K562 (cell line): ENCODE measurements around the gene POLR2A. TPM values are rescaled to one million over a fixed set of nuclear protein-coding genes. Genes with fewer than 3 reads are reported as not detected.
A peak's percentile ranks its signal among the peaks of the same experiment; 100 is the strongest.

ENCODE experiments used
- ATAC-seq: fragments of 200-7000 bp; cut with Tn5 transposase; 3 replicates; pipeline ENCODE4 v1.9.1; 2020; ENCODE audit warnings: moderate library complexity
- BruUV-seq: library from RNA; stranded (reverse); fragments of 400-500 nt; replicated peaks from 2 replicates; lab custom pipeline; 2021; lab: Mats Ljungman, UMichigan
- CTCF ChIA-PET: fragments of 300-600 bp; formaldehyde crosslinking; extraction: SDS; loops from one replicate; lab custom pipeline; 2021; ENCODE audit warnings: low intra/inter-chr PET ratio; lab: Yijun Ruan, JAX
- POLR2A ChIA-PET: fragments of 300-600, 350-650 bp; sonication (Branson Sonifier 250); formaldehyde crosslinking; extraction: SDS; loops from one replicate; lab custom pipeline; 2021; ENCODE audit warnings: antibody characterized with exemption, inconsistent platforms; lab: Yijun Ruan, JAX
- DNase-seq, 4 experiments: peaks; one replicate each; pipeline versions ENCODE4 v3.0.0 to v3.0.0-alpha.2; 2011 to 2018; ENCODE audit warnings: low spot score in 3 of 4, mixed read lengths in 3 of 4; ENCODE audit errors: extremely low read depth in 1 of 4
- FAIRE-seq: peaks from 2 replicates; lab custom pipeline; 2011; peaks lifted over from hg19 to GRCh38; lab: Jason Lieb, UNC
- H2AFZ ChIP-seq: 2 replicates; pipeline ENCODE4 v1.6.0; 2011; ENCODE audit warnings: low read depth, low read length, control low read depth, inconsistent platforms
- H3K27ac ChIP-seq: fragments of 200-600 bp; 3 replicates; pipeline ENCODE4 v1.8.0; 2011; ENCODE audit warnings: low read depth, mild to moderate bottlenecking, control low read depth, inconsistent platforms, low read length, moderate library complexity, mixed read lengths; ENCODE audit errors: extremely low read depth
- H3K27me3 ChIP-seq, 2 experiments: fragments of 300-600 bp in 1 of 2; 2 replicates in 1 of 2; 3 replicates in 1 of 2; pipeline versions ENCODE4 v1.6.0 to v1.8.0; 2011; ENCODE audit warnings: inconsistent platforms in 2 of 2, low read length in 2 of 2, mild to moderate bottlenecking in 1 of 2, mixed read lengths in 1 of 2, moderate library complexity in 1 of 2; ENCODE audit not compliant: control insufficient read depth in 2 of 2, insufficient read depth in 2 of 2
- H3K36me3 ChIP-seq: fragments of 300-600 bp; 3 replicates; pipeline ENCODE4 v1.8.0; 2011; ENCODE audit warnings: mild to moderate bottlenecking, low read length, inconsistent platforms; ENCODE audit not compliant: control insufficient read depth, insufficient read depth
- H3K4me1 ChIP-seq, 2 experiments: fragments of 200-600 bp in 1 of 2; replicated peaks in 1 of 2; 2 replicates in 1 of 2; 3 replicates in 1 of 2; pipeline versions ENCODE4 v1.5.1 to v1.8.0; 2011; ENCODE audit warnings: inconsistent platforms in 2 of 2, low read length in 2 of 2, mild to moderate bottlenecking in 1 of 2, mixed read lengths in 1 of 2, moderate library complexity in 1 of 2; ENCODE audit not compliant: control insufficient read depth in 2 of 2, insufficient read depth in 2 of 2
- H3K4me2 ChIP-seq: 2 replicates; pipeline ENCODE4 v1.6.1; 2011; ENCODE audit warnings: low read length, control low read depth, inconsistent platforms, mixed read lengths; ENCODE audit not compliant: insufficient read depth
- H3K4me3 ChIP-seq: fragments of 200-600 bp; sonication (generic), shearing (Covaris generic); 2 replicates; pipeline ENCODE4 v1.5.1; 2016; ENCODE audit warnings: control low read depth, inconsistent platforms
- H3K79me2 ChIP-seq: fragments of 200-600 bp; 3 replicates; pipeline ENCODE4 v1.8.0; 2011; ENCODE audit warnings: low read length, inconsistent platforms; ENCODE audit not compliant: control insufficient read depth, insufficient read depth
- H3K9ac ChIP-seq, 2 experiments: 2 replicates each; pipeline versions ENCODE4 v1.6.0 to v1.6.1; 2011; ENCODE audit warnings: low read depth in 2 of 2, low read length in 2 of 2, control low read depth in 1 of 2, inconsistent platforms in 1 of 2, mild to moderate bottlenecking in 1 of 2, mixed read lengths in 1 of 2; ENCODE audit not compliant: insufficient read depth in 1 of 2
- H3K9me1 ChIP-seq: one replicate; pipeline ENCODE4 v1.6.0; 2011; ENCODE audit warnings: inconsistent platforms, mild to moderate bottlenecking, low read length, moderate library complexity; ENCODE audit not compliant: control insufficient read depth, insufficient read depth
- H3K9me3 ChIP-seq: replicated peaks from 2 replicates; pipeline ENCODE4 v1.5.1; 2011; ENCODE audit warnings: low read depth, low read length, inconsistent platforms; ENCODE audit not compliant: control insufficient read depth, insufficient read depth
- H4K20me1 ChIP-seq: replicated peaks from 2 replicates; pipeline ENCODE4 v1.6.1; 2011; ENCODE audit warnings: low read length, inconsistent platforms, mixed read lengths; ENCODE audit not compliant: control insufficient read depth, insufficient read depth
- BCL6 ChIP-seq: fragments of 250-450 bp; sonication (Bioruptor Pico); IDR thresholded peaks from 2 replicates; pipeline ENCODE4 v1.4.0; 2020
- DPF2 ChIP-seq: fragments of 450-650 bp; IDR thresholded peaks from 2 replicates; pipeline ENCODE4 v1.6.1; 2016
- JUNB ChIP-seq: fragments of 450-650 bp; formaldehyde crosslinking; conservative IDR thresholded peaks from 2 replicates; pipeline ENCODE4 v1.4.0; 2020; ENCODE audit warnings: mild to moderate bottlenecking
- NFE2 ChIP-seq: IDR thresholded peaks from 2 replicates; pipeline ENCODE4 v1.6.1; 2014; ENCODE audit warnings: antibody characterized with exemption, low read depth
- U2AF1 ChIP-seq: fragments of 200-400 bp; formaldehyde crosslinking; optimal IDR thresholded peaks from 2 replicates; pipeline ENCODE3; 2017; ENCODE audit warnings: mild to moderate bottlenecking, low read depth, low read length, moderate library complexity
- ZNF133 ChIP-seq: fragments of 250-450 bp; sonication (Bioruptor Pico); IDR thresholded peaks from 2 replicates; pipeline ENCODE4 v1.4.0; 2020; ENCODE audit warnings: mild to moderate bottlenecking
- ZNF146 ChIP-seq: IDR thresholded peaks from one replicate; pipeline ENCODE4 v1.6.1; 2018; ENCODE audit warnings: missing compliant biosample characterization; ENCODE audit not compliant: unreplicated experiment
- ZNF3 ChIP-seq: fragments of 250-450 bp; sonication (Bioruptor Pico); IDR thresholded peaks from 2 replicates; pipeline ENCODE4 v1.5.0; 2021; ENCODE audit warnings: mild to moderate bottlenecking, moderate library complexity
- ZNF316 ChIP-seq: fragments of 450-650 bp; IDR thresholded peaks from 2 replicates; pipeline ENCODE4 v1.6.1; 2016
- ZNF444 ChIP-seq: fragments of 250-450 bp; sonication (Bioruptor Pico); IDR thresholded peaks from 2 replicates; pipeline ENCODE4 v1.4.0; 2020; ENCODE audit warnings: mild to moderate bottlenecking, moderate library complexity
- WGBS: fragments of 100-300 bp; shearing (Covaris generic); methylation state at CpG from one replicate; pipeline ENCODE4 v1.1.6; 2016; ENCODE audit warnings: low coverage, mixed read lengths; ENCODE audit not compliant: insufficient coverage; ENCODE audit errors: missing lambda C conversion rate; 5-methylcytosine and 5-hydroxymethylcytosine counted together
- in situ Hi-C: fragments of 300-500 bp; cut with MboI; formaldehyde crosslinking; loops from 4 replicates; pipeline ENCODE4 v1.15.0; 2018; ENCODE audit warnings: inconsistent platforms, mixed read lengths
- intact Hi-C: fragments of 100-400 bp; cut with micrococcal nuclease; formaldehyde crosslinking; loops from 2 replicates; pipeline ENCODE4 v1.14.2; 2022
- polyA plus RNA-seq, 8 experiments: library from polyadenylated mRNA; depleted of rRNA in 4 of 8; stranded (reverse) in 5 of 8; unstranded in 3 of 8; fragments of >200 nt; fragmentation: Nextera tagmentation in 2 of 8; fragmentation: Illumina TruSeq in 1 of 8; extraction: Ambion mirVana in 2 of 8; extraction: Trizol in 1 of 8; gene quantifications; 2 replicates each; pipeline versions ENCODE4 v1.2.1 to v1.2.3, GENCODE V29; 2011 to 2014; ENCODE audit warnings: inconsistent platforms in 1 of 8, missing spikeins in 1 of 8
- total RNA-seq, 7 experiments: library from RNA; depleted of rRNA in 6 of 7; stranded (reverse); fragments of >200 nt in 6 of 7; fragmentation: Illumina TruSeq in 2 of 7; extraction: Trizol in 2 of 7; gene quantifications; 2 replicates each; pipeline versions ENCODE4 v1.2.1 to v1.2.3, GENCODE V29; 2011 to 2021; ENCODE audit warnings: low replicate concordance in 1 of 7
- TF ChIP-seq, protein P1 (sequence below): sonication (generic); formaldehyde crosslinking; IDR thresholded peaks from 2 replicates; pipeline ENCODE4 v1.8.1; 2023; ENCODE audit warnings: mild to moderate bottlenecking, missing genetic modification reagents
- TF ChIP-seq, protein P2 (sequence below), 2 experiments: fragments of 450-650 bp in 1 of 2; sonication (generic) in 1 of 2; formaldehyde crosslinking in 1 of 2; IDR thresholded peaks in 1 of 2; conservative IDR thresholded peaks in 1 of 2; 2 replicates each; pipeline versions ENCODE4 v1.6.1 to v1.8.1; 2016 to 2023; ENCODE audit warnings: mild to moderate bottlenecking in 2 of 2, moderate library complexity in 2 of 2, inconsistent platforms in 1 of 2, missing genetic modification reagents in 1 of 2
- TF ChIP-seq, protein P3 (sequence below), 2 experiments: fragments of 450-650 bp; formaldehyde crosslinking in 1 of 2; IDR thresholded peaks; 2 replicates each; pipeline versions ENCODE4 v1.4.0 to v1.6.1; 2014 to 2020; ENCODE audit warnings: mild to moderate bottlenecking in 2 of 2, borderline replicate concordance in 1 of 2, low read depth in 1 of 2

POLR2A gene
- total and polyA plus RNA-seq, 9 of the 15 experiments (the other 6 are each of a cell fraction or from before 2014, with no cell fraction given): 1.3 to 109 (median 12.4) TPM

DNA sequence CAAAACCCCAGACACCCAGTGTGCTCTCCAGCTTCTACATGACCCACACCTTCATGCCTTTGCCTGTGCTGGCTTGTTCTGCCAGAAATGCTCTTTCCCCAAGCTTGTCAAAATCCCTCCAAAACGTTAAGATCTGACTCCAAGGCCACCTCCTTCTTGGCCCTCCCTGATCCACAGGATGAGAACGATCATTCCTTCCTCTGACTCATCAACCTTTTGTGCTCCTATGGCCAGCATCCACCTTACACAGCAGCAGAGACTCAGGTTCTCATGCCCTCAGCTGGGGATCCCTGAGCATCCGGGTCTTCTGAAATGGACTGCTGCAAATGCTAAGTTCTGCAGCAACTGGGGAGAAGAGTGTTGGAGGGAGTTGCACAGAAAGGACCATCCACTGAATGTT lies 7.7 kb upstream of the POLR2A start:
- ChIA-PET POLR2A (interaction anchor here (0.5 to 2.6 kb wide), 10 partner anchors 9 to 255 kb away, joined by 3 to 13 read pairs (median 4); partner anchors contain the start of genes POLR2A and SPEM2), CTCF (no interaction called here)
- H3K4me2 ChIP-seq: peak overlapping the region; percentile 93
- 0 out of 2 replicates have a peak, but pooled peaks cover 13% of the 10 kb centered on the region for H4K20me1 ChIP-seq
- no peaks in the 10 kb centered on the region for H3K9me3 ChIP-seq
- peaks cover 81% of the 10 kb centered on the region for H3K79me2 ChIP-seq
- H3K4me1 ChIP-seq: peaks cover 37 to 53% of the 10 kb centered on the region in 2 experiments
- H3K27ac ChIP-seq: peak overlapping the region; percentile 92
- FAIRE-seq (no peak), ATAC-seq (peak; percentile 6), DNase-seq (peak in 2 of 4 experiments; percentile 20 to 45)
- in situ Hi-C loops: no loop called here
- H3K27me3 ChIP-seq: no peaks in the 10 kb centered on the region
- no peaks in the 10 kb centered on the region; the same call in 1 of the 3 replicates for H3K36me3 ChIP-seq
- H3K9ac ChIP-seq: peak overlapping the region in 1 of 2 experiments; percentile 9; a peak in 2 of 4 replicates
- no peaks in the 10 kb centered on the region for H3K9me1 ChIP-seq
- WGBS: 7% methylated on average over 3 of the region's 3 CpGs
- no TSS peak for BruUV-seq
- intact Hi-C loops: no loop called here
- H3K4me3 ChIP-seq: no peak overlapping the region
- H2AFZ ChIP-seq: no peak overlapping the region
- TF ChIP-seq ZNF133 (CRISPR knock-in tag): no peak
- TF ChIP-seq ZNF3: no peak
- no peak for TF ChIP-seq JUNB (CRISPR knock-in tag)
- TF ChIP-seq U2AF1: no peak
- TF ChIP-seq ZNF444 (CRISPR knock-in tag): no peak
- no peak for TF ChIP-seq ZNF316
- TF ChIP-seq, protein P1, sequence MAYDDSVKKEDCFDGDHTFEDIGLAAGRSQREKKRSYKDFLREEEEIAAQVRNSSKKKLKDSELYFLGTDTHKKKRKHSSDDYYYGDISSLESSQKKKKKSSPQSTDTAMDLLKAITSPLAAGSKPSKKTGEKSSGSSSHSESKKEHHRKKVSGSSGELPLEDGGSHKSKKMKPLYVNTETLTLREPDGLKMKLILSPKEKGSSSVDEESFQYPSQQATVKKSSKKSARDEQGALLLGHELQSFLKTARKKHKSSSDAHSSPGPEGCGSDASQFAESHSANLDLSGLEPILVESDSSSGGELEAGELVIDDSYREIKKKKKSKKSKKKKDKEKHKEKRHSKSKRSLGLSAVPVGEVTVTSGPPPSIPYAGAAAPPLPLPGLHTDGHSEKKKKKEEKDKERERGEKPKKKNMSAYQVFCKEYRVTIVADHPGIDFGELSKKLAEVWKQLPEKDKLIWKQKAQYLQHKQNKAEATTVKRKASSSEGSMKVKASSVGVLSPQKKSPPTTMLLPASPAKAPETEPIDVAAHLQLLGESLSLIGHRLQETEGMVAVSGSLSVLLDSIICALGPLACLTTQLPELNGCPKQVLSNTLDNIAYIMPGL: no peak
- no peak for TF ChIP-seq NFE2
- TF ChIP-seq, protein P2, sequence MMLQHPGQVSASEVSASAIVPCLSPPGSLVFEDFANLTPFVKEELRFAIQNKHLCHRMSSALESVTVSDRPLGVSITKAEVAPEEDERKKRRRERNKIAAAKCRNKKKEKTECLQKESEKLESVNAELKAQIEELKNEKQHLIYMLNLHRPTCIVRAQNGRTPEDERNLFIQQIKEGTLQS (IDR thresholded peaks at IDR 0.05): peak; percentile 36
- TF ChIP-seq, protein P2 (CRISPR knock-in tag; conservative IDR thresholded peaks at IDR 0.05): no peak
- TF ChIP-seq BCL6 (CRISPR knock-in tag): no peak
- TF ChIP-seq, protein P3, sequence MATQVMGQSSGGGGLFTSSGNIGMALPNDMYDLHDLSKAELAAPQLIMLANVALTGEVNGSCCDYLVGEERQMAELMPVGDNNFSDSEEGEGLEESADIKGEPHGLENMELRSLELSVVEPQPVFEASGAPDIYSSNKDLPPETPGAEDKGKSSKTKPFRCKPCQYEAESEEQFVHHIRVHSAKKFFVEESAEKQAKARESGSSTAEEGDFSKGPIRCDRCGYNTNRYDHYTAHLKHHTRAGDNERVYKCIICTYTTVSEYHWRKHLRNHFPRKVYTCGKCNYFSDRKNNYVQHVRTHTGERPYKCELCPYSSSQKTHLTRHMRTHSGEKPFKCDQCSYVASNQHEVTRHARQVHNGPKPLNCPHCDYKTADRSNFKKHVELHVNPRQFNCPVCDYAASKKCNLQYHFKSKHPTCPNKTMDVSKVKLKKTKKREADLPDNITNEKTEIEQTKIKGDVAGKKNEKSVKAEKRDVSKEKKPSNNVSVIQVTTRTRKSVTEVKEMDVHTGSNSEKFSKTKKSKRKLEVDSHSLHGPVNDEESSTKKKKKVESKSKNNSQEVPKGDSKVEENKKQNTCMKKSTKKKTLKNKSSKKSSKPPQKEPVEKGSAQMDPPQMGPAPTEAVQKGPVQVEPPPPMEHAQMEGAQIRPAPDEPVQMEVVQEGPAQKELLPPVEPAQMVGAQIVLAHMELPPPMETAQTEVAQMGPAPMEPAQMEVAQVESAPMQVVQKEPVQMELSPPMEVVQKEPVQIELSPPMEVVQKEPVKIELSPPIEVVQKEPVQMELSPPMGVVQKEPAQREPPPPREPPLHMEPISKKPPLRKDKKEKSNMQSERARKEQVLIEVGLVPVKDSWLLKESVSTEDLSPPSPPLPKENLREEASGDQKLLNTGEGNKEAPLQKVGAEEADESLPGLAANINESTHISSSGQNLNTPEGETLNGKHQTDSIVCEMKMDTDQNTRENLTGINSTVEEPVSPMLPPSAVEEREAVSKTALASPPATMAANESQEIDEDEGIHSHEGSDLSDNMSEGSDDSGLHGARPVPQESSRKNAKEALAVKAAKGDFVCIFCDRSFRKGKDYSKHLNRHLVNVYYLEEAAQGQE (IDR thresholded peaks at IDR 0.05; ENCODE audit: borderline replicate concordance): no peak
- TF ChIP-seq, protein P3 (CRISPR knock-in tag; IDR thresholded peaks at IDR 0.05; ENCODE audit: low read depth): no peak
- TF ChIP-seq DPF2: no peak
- TF ChIP-seq ZNF146 (CRISPR knock-in tag): no peak
